Measurements from ENCODE around the gene TSPAN15.

The TSPAN15 gene

DNA sequence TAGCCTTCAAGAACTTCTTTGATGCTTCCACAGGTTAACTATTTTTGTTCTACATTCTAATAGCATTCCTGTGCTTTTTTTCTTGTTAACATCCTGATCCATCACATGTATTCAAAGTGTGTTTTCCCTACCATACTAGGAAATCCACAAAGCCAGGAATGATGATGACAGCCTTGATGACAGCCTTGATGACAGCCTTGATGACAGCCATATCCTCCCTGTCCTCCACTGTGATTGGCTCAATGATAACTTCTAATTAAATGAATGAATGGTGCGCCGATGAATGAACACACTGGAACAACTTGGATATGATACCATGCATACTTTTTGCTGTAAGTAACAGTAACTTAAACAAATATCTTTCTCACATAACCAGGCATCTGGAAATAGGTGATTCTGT lies 26.2 kb upstream of the TSPAN15 start:
- Mint-ChIP-seq H3K4me1 (ENCODE audit: low read depth) (peaks cover 23% of the 10 kb centered on the region), H3K27ac (no peak overlapping the region), H3K9me3 (no peaks in the 10 kb centered on the region), H3K27me3 (ENCODE audit: low read depth) (no peaks in the 10 kb centered on the region), H3K4me3 (no peak overlapping the region), H3K36me3 (ENCODE audit: low read depth) (no peaks in the 10 kb centered on the region)
- no peak for DNase-seq (ENCODE audit: low spot score)

DNA sequence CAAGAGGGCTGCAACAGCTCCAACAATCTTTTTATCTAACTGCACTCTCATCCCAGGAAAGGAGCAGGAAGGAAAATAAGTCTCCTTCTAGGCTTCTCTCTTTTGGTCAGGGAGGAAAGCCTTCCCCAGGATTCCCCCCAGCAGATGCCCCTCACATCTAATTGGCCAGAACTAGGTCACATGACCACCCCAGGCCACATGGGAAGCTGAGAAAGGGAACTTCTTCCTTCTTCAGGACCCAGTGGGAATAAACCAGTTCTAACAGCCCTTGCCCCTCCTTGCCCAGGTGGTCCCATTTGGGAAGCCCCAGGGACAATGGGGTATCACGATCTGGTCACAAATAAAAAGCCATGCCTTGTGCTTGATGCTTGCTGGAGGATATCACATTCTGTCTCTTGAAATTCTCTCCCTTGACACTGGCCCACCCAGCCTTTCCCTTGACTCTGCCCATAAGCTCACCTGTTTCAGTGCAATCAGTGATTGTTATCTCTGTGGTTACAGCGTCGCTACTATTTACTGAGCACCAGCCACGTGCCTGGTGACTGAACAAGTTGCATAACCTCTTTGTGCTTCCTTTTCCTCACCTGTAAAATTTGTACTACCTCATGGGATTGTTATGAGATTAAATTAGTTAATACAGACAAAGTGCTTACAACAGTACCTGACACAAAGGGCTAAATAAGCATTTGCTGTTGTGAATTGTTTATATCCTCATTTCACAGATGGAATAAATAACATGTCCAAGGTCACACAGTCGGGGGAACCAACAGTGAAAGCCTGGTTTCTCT lies 25.6 kb upstream of the TSPAN15 start:
- no peaks in the 10 kb centered on the region for H3K9me3 Mint-ChIP-seq
- DNase-seq (ENCODE audit: low spot score) = no peak
- H3K4me3 Mint-ChIP-seq = no peak overlapping the region
- H3K27ac Mint-ChIP-seq = no peak overlapping the region
- no peaks in the 10 kb centered on the region for H3K27me3 Mint-ChIP-seq (ENCODE audit: low read depth)
- no peaks in the 10 kb centered on the region for H3K36me3 Mint-ChIP-seq (ENCODE audit: low read depth)
- peaks cover 23% of the 10 kb centered on the region for H3K4me1 Mint-ChIP-seq (ENCODE audit: low read depth)

DNA sequence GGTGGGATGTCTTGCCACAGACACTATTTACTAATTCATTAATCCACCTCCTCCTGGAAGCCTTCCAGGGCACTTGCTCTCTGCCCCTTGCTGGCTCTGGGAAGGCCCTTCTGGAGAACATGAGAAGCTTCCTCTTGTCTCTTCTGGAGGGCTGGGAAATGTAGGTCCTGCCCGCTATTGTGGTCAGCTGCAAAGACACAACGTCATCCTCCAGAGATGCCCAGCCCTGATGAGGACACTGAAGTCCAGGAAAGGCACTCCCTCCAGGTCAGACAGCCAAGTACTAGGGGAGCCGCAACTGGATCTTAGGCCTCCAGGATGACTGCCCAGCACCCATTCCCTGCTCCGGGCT lies 24.9 kb upstream of the TSPAN15 start:
- Mint-ChIP-seq H3K27ac (no peak overlapping the region), H3K4me1 (ENCODE audit: low read depth) (peaks cover 23% of the 10 kb centered on the region), H3K36me3 (ENCODE audit: low read depth) (no peaks in the 10 kb centered on the region), H3K27me3 (ENCODE audit: low read depth) (no peaks in the 10 kb centered on the region), H3K9me3 (no peaks in the 10 kb centered on the region), H3K4me3 (no peak overlapping the region)
- DNase-seq (ENCODE audit: low spot score) = no peak

DNA sequence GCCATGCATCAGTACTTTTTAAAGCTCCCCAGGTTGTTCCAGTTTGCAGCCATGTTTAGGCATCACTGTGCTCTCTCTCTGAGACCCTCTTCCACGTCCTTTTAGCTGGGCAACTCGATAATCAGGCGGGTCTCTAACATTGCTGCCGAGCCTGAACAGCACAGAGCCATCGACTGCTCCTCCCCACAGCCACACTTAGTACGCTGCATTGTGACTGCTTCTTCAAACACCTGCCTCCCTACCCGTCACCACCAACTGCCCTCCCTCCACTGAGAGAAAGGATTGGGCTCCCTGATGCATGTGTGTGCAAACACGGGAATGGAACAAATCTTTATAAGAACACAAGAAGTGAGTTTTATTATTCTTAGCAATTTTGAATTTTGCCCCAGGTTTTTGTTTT lies 23.1 kb upstream of the TSPAN15 start:
- Mint-ChIP-seq H3K9me3 (no peaks in the 10 kb centered on the region), H3K4me1 (ENCODE audit: low read depth) (peaks cover 23% of the 10 kb centered on the region), H3K36me3 (ENCODE audit: low read depth) (no peaks in the 10 kb centered on the region), H3K27me3 (ENCODE audit: low read depth) (no peaks in the 10 kb centered on the region), H3K27ac (no peak overlapping the region), H3K4me3 (no peak overlapping the region)
- DNase-seq (ENCODE audit: low spot score) = no peak

DNA sequence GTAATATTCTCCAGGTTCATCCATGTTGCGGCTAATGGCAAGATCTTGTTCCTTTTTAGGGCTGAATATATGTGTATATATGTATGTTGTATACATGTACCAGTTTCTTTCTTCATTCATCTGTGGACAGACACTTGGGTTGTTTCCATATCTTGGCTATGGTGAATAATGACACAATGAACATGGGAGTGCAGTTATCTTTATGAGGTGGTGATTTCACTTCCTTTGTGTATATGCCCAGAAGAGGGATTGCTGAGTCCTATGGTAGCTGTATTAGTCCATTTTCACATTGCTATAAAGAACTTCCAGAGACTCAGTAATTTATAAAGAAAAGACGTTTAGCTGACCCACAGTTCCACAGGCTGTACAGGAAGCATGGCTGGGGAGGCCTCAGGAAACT lies 17.1 kb upstream of the TSPAN15 start:
- no peaks in the 10 kb centered on the region for H3K4me1 Mint-ChIP-seq (ENCODE audit: low read depth)
- no peak overlapping the region for H3K27ac Mint-ChIP-seq
- no peak for DNase-seq (ENCODE audit: low spot score)
- no peaks in the 10 kb centered on the region for H3K36me3 Mint-ChIP-seq (ENCODE audit: low read depth)
- no peaks in the 10 kb centered on the region for H3K27me3 Mint-ChIP-seq (ENCODE audit: low read depth)
- H3K4me3 Mint-ChIP-seq = no peak overlapping the region
- no peaks in the 10 kb centered on the region for H3K9me3 Mint-ChIP-seq

DNA sequence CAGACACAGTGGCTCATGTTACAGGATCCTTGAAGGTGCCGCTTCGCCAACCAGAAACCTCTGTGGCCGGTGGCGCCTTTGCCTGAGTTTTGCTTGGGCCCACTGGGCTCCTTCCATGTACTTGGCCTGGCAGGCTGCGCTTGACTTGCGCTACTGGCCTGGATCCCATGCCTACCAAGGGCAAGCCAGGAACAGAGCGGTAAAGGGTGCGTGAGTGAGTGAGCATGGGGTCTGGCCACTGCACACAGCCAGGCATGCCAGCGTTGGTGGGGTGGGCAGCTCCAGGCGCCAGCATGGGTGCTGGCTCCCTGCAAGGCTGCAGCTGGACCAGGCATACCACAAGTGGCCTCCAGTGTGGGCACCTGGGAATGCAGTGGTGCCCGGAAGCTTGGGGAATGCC lies 16.3 kb upstream of the TSPAN15 start:
- DNase-seq (ENCODE audit: low spot score) = no peak
- Mint-ChIP-seq H3K27me3 (ENCODE audit: low read depth) (no peaks in the 10 kb centered on the region), H3K36me3 (ENCODE audit: low read depth) (no peaks in the 10 kb centered on the region), H3K27ac (no peak overlapping the region), H3K9me3 (no peaks in the 10 kb centered on the region), H3K4me1 (ENCODE audit: low read depth) (no peaks in the 10 kb centered on the region), H3K4me3 (no peak overlapping the region)

DNA sequence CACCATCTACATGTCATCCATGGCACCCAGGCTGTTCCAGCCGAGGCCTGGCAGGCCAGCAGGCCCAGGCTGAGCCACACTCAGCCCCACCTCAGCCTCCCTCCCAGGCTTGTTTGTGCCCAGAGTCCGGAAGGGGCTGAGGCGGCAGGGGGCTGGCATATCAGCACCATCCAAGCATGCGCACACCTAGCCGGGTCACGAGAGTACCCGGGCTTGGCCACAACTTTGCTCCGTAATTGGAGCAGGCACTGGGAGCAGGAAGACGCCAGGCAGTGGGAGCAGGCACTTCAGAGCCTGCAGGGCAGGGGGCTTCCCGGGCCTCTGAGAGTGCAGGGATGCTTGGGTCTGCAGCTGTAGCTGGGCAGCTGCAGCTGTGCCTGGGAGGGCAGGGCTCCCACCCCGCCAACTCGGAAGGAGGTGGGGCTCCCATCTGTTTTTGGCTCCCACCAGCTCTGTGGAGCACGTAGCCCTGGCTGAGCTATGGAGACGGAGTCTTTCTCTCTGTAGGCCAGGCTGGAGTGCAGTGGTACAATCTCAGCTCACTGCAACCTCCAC lies 15.2 kb upstream of the TSPAN15 start:
- Mint-ChIP-seq H3K27me3 (ENCODE audit: low read depth) (no peaks in the 10 kb centered on the region), H3K4me1 (ENCODE audit: low read depth) (no peaks in the 10 kb centered on the region), H3K4me3 (no peak overlapping the region)

DNA sequence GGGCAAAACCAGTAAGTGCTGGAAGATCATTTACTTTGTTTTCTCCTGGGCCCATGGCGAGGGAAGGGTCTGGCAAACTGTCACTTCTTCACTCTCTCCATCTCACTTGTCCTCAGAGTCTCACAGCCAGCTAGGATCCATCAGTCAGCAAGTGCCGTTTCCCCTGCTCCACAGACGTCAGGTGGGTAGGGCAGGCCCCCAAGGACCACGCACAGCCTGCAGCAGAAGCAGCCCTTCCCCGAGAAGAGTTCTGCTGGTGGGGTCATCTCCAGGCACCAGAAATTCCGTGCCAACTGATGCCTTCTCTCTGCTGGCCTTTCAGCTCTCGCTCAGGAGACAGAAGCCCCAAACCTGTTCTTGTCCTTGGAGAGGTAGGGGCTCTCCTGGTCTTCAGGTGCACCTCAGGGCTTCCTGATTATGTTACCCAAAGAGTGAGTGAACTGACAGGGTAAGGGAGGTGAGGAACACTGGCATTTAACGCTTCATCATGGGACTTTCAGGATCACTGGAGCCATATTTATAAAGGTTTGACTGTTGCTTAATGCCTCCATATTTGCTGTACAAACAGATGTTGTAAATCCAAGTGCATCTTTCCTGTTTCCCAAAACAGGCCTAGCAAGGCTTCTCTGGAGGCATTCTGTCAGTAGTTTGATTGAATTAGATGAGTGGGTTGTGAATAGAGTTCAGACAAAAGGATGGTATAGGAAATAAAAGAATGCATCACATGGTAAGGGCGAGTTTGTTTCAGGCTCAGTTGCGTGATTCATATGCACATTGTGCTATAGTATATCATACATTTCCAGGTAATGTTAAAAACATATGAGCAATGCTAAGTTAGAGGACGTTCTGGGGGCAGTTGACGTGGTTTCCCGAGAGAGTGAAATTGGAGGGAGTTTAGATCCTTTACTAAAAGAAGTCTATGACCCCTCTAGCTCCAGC lies 13.7 kb upstream of the TSPAN15 start:
- no peak overlapping the region for H3K27ac Mint-ChIP-seq
- no peaks in the 10 kb centered on the region for H3K9me3 Mint-ChIP-seq
- H3K4me3 Mint-ChIP-seq = no peak overlapping the region
- no peaks in the 10 kb centered on the region for H3K36me3 Mint-ChIP-seq (ENCODE audit: low read depth)
- H3K27me3 Mint-ChIP-seq (ENCODE audit: low read depth) = no peaks in the 10 kb centered on the region
- no peak for DNase-seq (ENCODE audit: low spot score)
- H3K4me1 Mint-ChIP-seq (ENCODE audit: low read depth) = no peaks in the 10 kb centered on the region

More for the DNA sequence above, 15.2 kb upstream of the TSPAN15 start:
- no peak overlapping the region for H3K27ac Mint-ChIP-seq
- DNase-seq (ENCODE audit: low spot score) = no peak
- no peaks in the 10 kb centered on the region for H3K9me3 Mint-ChIP-seq
- H3K36me3 Mint-ChIP-seq (ENCODE audit: low read depth) = no peaks in the 10 kb centered on the region

DNA sequence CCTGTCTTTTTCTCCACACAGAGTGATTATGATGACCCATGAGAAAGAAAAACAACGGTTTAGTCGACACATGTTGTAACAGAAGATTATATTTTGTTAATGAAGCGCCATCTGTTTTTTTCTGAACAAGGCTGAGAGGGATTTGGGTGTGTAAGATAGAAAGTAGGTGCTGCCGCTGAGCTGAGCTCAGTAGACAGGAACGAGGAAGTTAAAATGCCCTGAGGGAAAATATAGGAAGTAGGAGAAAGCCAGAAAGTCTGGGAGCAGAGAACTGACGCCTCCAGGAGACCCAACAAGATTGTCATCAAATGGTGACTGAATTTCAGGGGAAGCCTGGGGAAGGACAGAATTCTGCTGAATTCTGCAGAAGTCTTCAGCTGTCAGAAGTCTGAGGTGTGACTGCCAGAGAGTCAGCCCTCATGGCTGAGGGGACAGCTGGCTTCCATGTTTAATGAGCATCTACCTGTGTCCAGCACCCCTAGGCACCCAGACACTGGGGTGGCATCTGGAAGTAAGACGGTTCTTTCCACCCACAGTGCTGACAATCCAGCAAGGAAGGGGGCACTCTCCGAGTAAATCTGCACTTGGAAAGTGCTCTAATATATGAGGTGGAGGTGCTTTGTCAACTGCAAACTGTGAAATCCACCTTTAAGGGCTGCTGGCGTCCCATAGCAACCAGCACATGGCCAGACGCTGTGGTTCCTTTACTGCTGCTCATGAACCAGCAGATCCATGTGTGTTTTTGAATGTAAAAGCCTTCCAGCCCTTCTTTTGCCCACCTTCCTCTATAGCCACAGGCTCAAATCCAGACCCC lies 12.5 kb upstream of the TSPAN15 start:
- Mint-ChIP-seq H3K4me3 (no peak overlapping the region), H3K27me3 (ENCODE audit: low read depth) (no peaks in the 10 kb centered on the region), H3K27ac (no peak overlapping the region), H3K4me1 (ENCODE audit: low read depth) (no peaks in the 10 kb centered on the region), H3K9me3 (no peaks in the 10 kb centered on the region), H3K36me3 (ENCODE audit: low read depth) (no peaks in the 10 kb centered on the region)
- no peak for DNase-seq (ENCODE audit: low spot score)

DNA sequence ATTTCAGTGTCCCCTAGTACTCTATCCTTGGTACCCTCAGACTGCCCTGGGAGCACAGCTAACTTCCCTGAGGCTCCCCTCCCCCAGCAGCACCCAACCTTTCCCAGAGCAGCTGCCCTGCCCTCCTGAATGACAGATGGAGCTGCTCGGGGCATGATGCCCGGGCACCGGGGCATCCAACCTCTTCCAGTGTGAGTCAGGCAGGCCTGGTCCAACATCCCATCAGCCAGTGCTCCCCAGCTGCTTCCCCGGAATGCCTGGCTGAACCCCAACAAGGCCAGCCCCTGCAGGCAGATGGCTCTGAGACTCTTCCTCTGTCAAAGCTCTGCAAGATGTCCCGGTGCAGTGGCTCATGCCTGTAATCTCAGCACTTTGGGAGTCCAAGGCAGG lies 11.9 kb upstream of the TSPAN15 start:
- Mint-ChIP-seq H3K4me1 (ENCODE audit: low read depth) (no peaks in the 10 kb centered on the region), H3K27me3 (ENCODE audit: low read depth) (no peaks in the 10 kb centered on the region), H3K9me3 (no peaks in the 10 kb centered on the region), H3K27ac (no peak overlapping the region), H3K4me3 (no peak overlapping the region), H3K36me3 (ENCODE audit: low read depth) (no peaks in the 10 kb centered on the region)
- DNase-seq (ENCODE audit: low spot score) = no peak

DNA sequence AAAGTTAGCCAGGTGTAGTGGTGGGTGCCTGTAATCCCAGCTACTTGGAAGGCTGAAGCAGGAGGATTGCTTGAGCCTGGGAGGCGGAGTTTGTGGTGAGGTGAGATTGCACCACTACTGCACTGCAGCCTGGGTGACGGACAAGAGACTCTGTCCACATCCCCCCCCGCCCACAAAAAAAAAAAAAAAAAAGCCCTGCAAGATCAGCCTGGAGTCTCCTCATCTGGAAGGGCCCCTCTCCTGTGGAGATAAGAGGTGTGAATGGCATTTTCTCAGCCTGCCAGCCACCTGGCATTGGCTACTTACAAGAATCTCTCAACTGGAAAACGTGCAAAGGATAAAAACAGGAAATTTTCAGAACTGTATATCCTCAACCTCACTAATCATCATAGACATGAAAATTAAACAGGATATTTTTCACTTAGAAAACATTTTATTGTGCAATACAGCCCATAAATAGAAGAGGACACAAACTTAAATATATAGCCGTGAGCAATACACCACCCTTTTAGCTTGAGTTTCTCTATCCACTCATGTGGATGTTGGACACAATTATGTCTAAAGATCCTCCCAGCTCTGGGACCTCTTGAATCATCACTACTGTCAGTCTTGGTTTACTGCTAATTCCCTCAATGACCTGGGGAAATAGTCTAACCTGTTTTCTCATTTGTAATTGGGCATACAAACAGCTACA lies 11.3 kb upstream of the TSPAN15 start:
- H3K36me3 Mint-ChIP-seq (ENCODE audit: low read depth) = no peaks in the 10 kb centered on the region
- no peaks in the 10 kb centered on the region for H3K4me1 Mint-ChIP-seq (ENCODE audit: low read depth)
- no peaks in the 10 kb centered on the region for H3K9me3 Mint-ChIP-seq
- DNase-seq (ENCODE audit: low spot score) = no peak
- no peak overlapping the region for H3K27ac Mint-ChIP-seq
- H3K27me3 Mint-ChIP-seq (ENCODE audit: low read depth) = peaks cover under 1% of the 10 kb centered on the region
- H3K4me3 Mint-ChIP-seq = no peak overlapping the region

DNA sequence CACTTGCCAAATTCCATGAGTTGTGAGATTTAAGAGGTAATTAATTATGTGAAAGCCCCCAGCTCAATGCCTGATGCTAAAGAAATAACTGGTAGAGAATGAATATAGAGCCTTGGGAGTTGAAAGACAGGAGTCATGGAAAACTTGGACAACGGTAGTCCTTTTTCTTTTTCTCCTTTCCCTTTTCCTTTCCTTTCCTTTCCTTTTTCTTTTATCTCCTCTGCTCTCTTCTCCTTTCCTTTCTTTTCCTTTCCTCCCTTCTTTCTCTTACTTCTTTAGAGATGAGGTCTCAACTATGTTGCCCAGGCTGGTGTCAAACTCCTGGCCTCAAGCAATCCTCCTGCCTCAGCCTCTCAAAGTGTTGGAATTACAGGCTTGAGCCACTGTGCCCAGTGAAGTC lies 7.9 kb upstream of the TSPAN15 start:
- Mint-ChIP-seq H3K27ac (no peak overlapping the region), H3K36me3 (ENCODE audit: low read depth) (no peaks in the 10 kb centered on the region), H3K4me3 (no peak overlapping the region), H3K27me3 (ENCODE audit: low read depth) (peaks cover 7% of the 10 kb centered on the region), H3K4me1 (ENCODE audit: low read depth) (no peaks in the 10 kb centered on the region), H3K9me3 (no peaks in the 10 kb centered on the region)
- no peak for DNase-seq (ENCODE audit: low spot score)

DNA sequence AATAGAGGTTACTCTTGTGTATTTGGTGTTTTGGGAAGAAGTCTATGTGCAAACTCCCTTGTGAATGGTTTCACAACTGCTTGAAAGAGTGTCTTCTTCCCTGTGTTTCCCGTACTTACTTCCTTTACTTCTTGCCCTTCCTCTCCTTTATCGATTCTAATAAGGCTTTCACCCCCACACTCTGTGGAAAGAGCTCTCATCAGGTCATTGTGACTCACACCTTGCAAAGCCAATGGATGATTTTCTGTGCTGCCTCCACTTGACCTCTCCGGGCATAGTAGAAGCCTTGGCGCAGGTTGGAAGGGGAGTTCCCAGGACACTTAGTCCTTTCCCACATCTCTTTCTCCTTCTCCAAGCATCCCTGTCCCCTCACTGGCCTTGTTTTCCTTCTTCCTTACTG lies 6.2 kb upstream of the TSPAN15 start:
- no peaks in the 10 kb centered on the region for H3K9me3 Mint-ChIP-seq

More for the DNA sequence above, 6.2 kb upstream of the TSPAN15 start:
- no peak for DNase-seq (ENCODE audit: low spot score)
- H3K4me1 Mint-ChIP-seq (ENCODE audit: low read depth) = peaks cover 4% of the 10 kb centered on the region
- no peaks in the 10 kb centered on the region for H3K36me3 Mint-ChIP-seq (ENCODE audit: low read depth)
- H3K4me3 Mint-ChIP-seq = no peak overlapping the region
- H3K27me3 Mint-ChIP-seq (ENCODE audit: low read depth) = peaks cover 12% of the 10 kb centered on the region
- no peak overlapping the region for H3K27ac Mint-ChIP-seq

All from T-helper 2 cell treated with Interferon-gamma antibody and Interleukin-4, amounts not matched to agents 5 μg/mL and 100 μg/mL, for 36 hours (primary cell).